Measurements from ENCODE around the gene LTF. TPM values are rescaled to one million over a fixed set of nuclear protein-coding genes. Genes with fewer than 3 reads are reported as not detected.

Gene LTF
- total and polyA plus RNA-seq, 2 experiments from 2014 or later, result 0.73 to 1.3 TPM

DNA sequence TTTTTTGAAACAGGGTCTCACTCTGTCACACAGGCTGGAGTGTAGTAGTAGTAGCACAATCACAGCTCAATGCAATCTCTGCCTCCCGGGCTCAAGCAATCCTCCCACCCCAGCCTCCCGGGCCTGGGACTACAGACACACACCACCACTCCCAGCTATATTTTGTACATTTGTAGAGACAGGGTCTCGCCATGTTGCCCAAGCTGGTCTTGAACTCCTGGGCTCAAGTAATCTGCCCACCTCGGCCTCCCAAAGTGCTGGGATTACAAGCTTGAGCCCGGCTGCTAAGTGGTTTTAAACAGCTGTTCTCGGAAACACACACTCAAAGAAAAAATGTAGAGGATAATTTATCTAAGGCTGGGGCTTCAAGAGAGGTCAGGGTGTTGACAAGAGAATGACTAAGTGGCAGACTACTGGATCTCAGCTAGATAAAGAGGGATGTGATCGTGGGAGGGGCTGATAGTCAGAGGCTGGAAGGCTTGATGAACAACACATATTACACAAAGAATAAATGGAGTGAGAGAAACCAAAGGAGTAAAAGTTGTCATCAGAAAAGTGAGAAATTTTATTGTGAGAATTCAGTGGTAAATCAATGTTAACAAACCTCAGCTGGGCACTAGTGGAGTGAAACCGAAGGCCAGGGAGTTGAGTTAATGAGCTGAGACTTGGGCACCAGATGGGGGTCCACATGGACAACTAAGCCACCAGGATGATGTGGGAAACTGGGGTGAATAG lies 64.5 kb downstream of the LTF start:
- H3K79me2 ChIP-seq (replicated peaks; ENCODE audit: insufficient read depth), result no peaks in the 10 kb centered on the region
- H3K4me2 ChIP-seq, result no peak overlapping the region
- DNase-seq (ENCODE audit: low spot score), result no peak
- H3K9me2 ChIP-seq (ENCODE audit: insufficient read depth), result no peaks in the 10 kb centered on the region
- Mint-ChIP-seq H3K9me3 (no peaks in the 10 kb centered on the region), H3K4me1 (no peaks in the 10 kb centered on the region; the same call in 2 of the 3 replicates), H3K27me3 (ENCODE audit: insufficient read depth, low read depth, poor library complexity) (peaks cover 2% of the 10 kb centered on the region), H3K4me3 (no peak overlapping the region), H3K36me3 (ENCODE audit: low read depth) (no peaks in the 10 kb centered on the region), H3K27ac (no peak overlapping the region)
- no peaks in the 10 kb centered on the region for H3K4me1 ChIP-seq (ENCODE audit: insufficient read depth)
- TF ChIP-seq STAT1 (IDR thresholded peaks at IDR 0.05; ENCODE audit: unreplicated experiment), result no peak
- TF ChIP-seq JUNB (IDR thresholded peaks at IDR 0.05; ENCODE audit: unreplicated experiment), result no peak
- TF ChIP-seq POLR2AphosphoS5 (IDR thresholded peaks at IDR 0.05; ENCODE audit: low read depth), result no peak
- TF ChIP-seq, protein P1, sequence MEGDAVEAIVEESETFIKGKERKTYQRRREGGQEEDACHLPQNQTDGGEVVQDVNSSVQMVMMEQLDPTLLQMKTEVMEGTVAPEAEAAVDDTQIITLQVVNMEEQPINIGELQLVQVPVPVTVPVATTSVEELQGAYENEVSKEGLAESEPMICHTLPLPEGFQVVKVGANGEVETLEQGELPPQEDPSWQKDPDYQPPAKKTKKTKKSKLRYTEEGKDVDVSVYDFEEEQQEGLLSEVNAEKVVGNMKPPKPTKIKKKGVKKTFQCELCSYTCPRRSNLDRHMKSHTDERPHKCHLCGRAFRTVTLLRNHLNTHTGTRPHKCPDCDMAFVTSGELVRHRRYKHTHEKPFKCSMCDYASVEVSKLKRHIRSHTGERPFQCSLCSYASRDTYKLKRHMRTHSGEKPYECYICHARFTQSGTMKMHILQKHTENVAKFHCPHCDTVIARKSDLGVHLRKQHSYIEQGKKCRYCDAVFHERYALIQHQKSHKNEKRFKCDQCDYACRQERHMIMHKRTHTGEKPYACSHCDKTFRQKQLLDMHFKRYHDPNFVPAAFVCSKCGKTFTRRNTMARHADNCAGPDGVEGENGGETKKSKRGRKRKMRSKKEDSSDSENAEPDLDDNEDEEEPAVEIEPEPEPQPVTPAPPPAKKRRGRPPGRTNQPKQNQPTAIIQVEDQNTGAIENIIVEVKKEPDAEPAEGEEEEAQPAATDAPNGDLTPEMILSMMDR (conservative IDR thresholded peaks at IDR 0.05; ENCODE audit: low read depth in 2 of 2), result no peak
- no peak for TF ChIP-seq EZH2 (IDR thresholded peaks at IDR 0.05; ENCODE audit: low read depth, unreplicated experiment)
- TF ChIP-seq, protein P2, sequence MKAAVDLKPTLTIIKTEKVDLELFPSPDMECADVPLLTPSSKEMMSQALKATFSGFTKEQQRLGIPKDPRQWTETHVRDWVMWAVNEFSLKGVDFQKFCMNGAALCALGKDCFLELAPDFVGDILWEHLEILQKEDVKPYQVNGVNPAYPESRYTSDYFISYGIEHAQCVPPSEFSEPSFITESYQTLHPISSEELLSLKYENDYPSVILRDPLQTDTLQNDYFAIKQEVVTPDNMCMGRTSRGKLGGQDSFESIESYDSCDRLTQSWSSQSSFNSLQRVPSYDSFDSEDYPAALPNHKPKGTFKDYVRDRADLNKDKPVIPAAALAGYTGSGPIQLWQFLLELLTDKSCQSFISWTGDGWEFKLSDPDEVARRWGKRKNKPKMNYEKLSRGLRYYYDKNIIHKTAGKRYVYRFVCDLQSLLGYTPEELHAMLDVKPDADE (IDR thresholded peaks at IDR 0.05), result no peak
- no peak for TF ChIP-seq NANOG (IDR thresholded peaks at IDR 0.05; ENCODE audit: borderline replicate concordance)
- TF ChIP-seq ZNF114 (CRISPR knock-in tag; IDR thresholded peaks at IDR 0.05), result no peak
- TF ChIP-seq CREB1 (CRISPR knock-in tag; IDR thresholded peaks at IDR 0.05; ENCODE audit: low read depth), result no peak
- TF ChIP-seq, protein P3, sequence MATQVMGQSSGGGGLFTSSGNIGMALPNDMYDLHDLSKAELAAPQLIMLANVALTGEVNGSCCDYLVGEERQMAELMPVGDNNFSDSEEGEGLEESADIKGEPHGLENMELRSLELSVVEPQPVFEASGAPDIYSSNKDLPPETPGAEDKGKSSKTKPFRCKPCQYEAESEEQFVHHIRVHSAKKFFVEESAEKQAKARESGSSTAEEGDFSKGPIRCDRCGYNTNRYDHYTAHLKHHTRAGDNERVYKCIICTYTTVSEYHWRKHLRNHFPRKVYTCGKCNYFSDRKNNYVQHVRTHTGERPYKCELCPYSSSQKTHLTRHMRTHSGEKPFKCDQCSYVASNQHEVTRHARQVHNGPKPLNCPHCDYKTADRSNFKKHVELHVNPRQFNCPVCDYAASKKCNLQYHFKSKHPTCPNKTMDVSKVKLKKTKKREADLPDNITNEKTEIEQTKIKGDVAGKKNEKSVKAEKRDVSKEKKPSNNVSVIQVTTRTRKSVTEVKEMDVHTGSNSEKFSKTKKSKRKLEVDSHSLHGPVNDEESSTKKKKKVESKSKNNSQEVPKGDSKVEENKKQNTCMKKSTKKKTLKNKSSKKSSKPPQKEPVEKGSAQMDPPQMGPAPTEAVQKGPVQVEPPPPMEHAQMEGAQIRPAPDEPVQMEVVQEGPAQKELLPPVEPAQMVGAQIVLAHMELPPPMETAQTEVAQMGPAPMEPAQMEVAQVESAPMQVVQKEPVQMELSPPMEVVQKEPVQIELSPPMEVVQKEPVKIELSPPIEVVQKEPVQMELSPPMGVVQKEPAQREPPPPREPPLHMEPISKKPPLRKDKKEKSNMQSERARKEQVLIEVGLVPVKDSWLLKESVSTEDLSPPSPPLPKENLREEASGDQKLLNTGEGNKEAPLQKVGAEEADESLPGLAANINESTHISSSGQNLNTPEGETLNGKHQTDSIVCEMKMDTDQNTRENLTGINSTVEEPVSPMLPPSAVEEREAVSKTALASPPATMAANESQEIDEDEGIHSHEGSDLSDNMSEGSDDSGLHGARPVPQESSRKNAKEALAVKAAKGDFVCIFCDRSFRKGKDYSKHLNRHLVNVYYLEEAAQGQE (IDR thresholded peaks at IDR 0.05; ENCODE audit: unreplicated experiment), result no peak
- TF ChIP-seq, protein P4, sequence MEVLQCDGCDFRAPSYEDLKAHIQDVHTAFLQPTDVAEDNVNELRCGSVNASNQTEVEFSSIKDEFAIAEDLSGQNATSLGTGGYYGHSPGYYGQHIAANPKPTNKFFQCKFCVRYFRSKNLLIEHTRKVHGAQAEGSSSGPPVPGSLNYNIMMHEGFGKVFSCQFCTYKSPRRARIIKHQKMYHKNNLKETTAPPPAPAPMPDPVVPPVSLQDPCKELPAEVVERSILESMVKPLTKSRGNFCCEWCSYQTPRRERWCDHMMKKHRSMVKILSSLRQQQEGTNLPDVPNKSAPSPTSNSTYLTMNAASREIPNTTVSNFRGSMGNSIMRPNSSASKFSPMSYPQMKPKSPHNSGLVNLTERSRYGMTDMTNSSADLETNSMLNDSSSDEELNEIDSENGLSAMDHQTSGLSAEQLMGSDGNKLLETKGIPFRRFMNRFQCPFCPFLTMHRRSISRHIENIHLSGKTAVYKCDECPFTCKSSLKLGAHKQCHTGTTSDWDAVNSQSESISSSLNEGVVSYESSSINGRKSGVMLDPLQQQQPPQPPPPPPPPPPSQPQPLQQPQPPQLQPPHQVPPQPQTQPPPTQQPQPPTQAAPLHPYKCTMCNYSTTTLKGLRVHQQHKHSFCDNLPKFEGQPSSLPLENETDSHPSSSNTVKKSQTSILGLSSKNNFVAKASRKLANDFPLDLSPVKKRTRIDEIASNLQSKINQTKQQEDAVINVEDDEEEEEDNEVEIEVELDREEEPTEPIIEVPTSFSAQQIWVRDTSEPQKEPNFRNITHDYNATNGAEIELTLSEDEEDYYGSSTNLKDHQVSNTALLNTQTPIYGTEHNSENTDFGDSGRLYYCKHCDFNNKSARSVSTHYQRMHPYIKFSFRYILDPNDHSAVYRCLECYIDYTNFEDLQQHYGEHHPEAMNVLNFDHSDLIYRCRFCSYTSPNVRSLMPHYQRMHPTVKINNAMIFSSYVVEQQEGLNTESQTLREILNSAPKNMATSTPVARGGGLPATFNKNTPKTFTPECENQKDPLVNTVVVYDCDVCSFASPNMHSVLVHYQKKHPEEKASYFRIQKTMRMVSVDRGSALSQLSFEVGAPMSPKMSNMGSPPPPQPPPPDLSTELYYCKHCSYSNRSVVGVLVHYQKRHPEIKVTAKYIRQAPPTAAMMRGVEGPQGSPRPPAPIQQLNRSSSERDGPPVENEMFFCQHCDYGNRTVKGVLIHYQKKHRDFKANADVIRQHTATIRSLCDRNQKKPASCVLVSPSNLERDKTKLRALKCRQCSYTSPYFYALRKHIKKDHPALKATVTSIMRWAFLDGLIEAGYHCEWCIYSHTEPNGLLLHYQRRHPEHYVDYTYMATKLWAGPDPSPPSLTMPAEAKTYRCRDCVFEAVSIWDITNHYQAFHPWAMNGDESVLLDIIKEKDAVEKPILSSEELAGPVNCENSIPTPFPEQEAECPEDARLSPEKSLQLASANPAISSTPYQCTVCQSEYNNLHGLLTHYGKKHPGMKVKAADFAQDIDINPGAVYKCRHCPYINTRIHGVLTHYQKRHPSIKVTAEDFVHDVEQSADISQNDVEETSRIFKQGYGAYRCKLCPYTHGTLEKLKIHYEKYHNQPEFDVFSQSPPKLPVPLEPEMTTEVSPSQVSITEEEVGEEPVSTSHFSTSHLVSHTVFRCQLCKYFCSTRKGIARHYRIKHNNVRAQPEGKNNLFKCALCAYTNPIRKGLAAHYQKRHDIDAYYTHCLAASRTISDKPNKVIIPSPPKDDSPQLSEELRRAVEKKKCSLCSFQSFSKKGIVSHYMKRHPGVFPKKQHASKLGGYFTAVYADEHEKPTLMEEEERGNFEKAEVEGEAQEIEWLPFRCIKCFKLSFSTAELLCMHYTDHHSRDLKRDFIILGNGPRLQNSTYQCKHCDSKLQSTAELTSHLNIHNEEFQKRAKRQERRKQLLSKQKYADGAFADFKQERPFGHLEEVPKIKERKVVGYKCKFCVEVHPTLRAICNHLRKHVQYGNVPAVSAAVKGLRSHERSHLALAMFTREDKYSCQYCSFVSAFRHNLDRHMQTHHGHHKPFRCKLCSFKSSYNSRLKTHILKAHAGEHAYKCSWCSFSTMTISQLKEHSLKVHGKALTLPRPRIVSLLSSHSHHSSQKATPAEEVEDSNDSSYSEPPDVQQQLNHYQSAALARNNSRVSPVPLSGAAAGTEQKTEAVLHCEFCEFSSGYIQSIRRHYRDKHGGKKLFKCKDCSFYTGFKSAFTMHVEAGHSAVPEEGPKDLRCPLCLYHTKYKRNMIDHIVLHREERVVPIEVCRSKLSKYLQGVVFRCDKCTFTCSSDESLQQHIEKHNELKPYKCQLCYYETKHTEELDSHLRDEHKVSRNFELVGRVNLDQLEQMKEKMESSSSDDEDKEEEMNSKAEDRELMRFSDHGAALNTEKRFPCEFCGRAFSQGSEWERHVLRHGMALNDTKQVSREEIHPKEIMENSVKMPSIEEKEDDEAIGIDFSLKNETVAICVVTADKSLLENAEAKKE (CRISPR knock-in tag; IDR thresholded peaks at IDR 0.05), result no peak
- TF ChIP-seq ZNF331 (CRISPR knock-in tag; IDR thresholded peaks at IDR 0.05; ENCODE audit: low read depth), result no peak
- TF ChIP-seq EZH2phosphoT487 (IDR thresholded peaks at IDR 0.05; ENCODE audit: unreplicated experiment), result no peak
- H3K36me3 ChIP-seq (ENCODE audit: insufficient read depth), result no peaks in the 10 kb centered on the region
- H4K20me1 ChIP-seq (replicated peaks; ENCODE audit: insufficient read depth), result no peaks in the 10 kb centered on the region
- H3K27ac ChIP-seq (ENCODE audit: low read depth), result no peak overlapping the region
- ATAC-seq, result no peak
- H3K4me3 ChIP-seq, result no peak overlapping the region
- H2AFZ ChIP-seq, result no peak overlapping the region
- no peaks in the 10 kb centered on the region for H3K27me3 ChIP-seq (ENCODE audit: insufficient read depth)
- H3F3A ChIP-seq (replicated peaks; ENCODE audit: low read depth), result no peaks in the 10 kb centered on the region
